HG02884 (cell line): ENCODE results near the gene MYCBP.
"Not testable (repeated sequence)": the region's sequence is repeated elsewhere in the genome, so short reads cannot be mapped to it uniquely, and the experiment has no call there.

Experiments used
- ATAC-seq: cut with Tn5 transposase; IDR thresholded peaks from one replicate; pipeline ENCODE4 v1.9.1; 2021; ENCODE audit warnings: mild to moderate bottlenecking, moderate library complexity; ENCODE audit not compliant: unreplicated experiment

MYCBP gene

GRCh38 chr1:38873027-38873969, at the start of gene MYCBP:
Gene MYCBP, minus strand, starts transcription at chr1:38873348. Its CDS starts 43 bp downstream, at chr1:38873305.
- ATAC-seq: peak; percentile 94

- ATAC-seq: no peak
These were observed 46.0 kb upstream of the MYCBP start for GRCh38 chr1:38919130-38919529.

GRCh38 chr1:38918568-38918967, 45.4 kb upstream of the MYCBP start:
- no peak for ATAC-seq

- no peak for ATAC-seq
These were observed 44.6 kb upstream of the MYCBP start for GRCh38 chr1:38917772-38918171.

GRCh38 chr1:38917337-38917736, 44.2 kb upstream of the MYCBP start:
- ATAC-seq: no peak

GRCh38 chr1:38915352-38915948, 42.3 kb upstream of the MYCBP start:
- ATAC-seq: no peak

GRCh38 chr1:38914908-38915307, 41.8 kb upstream of the MYCBP start:
- not testable (repeated sequence) for ATAC-seq

- no peak for ATAC-seq
These were observed 35.7 kb upstream of the MYCBP start for GRCh38 chr1:38908821-38909220.

GRCh38 chr1:38905985-38906384, 32.8 kb upstream of the MYCBP start:
- ATAC-seq: no peak

GRCh38 chr1:38899560-38899959, 26.4 kb upstream of the MYCBP start:
- no peak for ATAC-seq

GRCh38 chr1:38898653-38899230, 25.6 kb upstream of the MYCBP start:
- ATAC-seq: no peak

GRCh38 chr1:38896169-38896568, 23.0 kb upstream of the MYCBP start:
- no peak for ATAC-seq

- no peak for ATAC-seq
These were observed 19.8 kb upstream of the MYCBP start for GRCh38 chr1:38892976-38893375.

- ATAC-seq: no peak
These were observed 18.6 kb upstream of the MYCBP start for GRCh38 chr1:38891753-38892152.

GRCh38 chr1:38889589-38889988, 16.4 kb upstream of the MYCBP start:
- no peak for ATAC-seq

GRCh38 chr1:38888423-38889333, 15.5 kb upstream of the MYCBP start:
- ATAC-seq: no peak

- no peak for ATAC-seq
These were observed 11.9 kb upstream of the MYCBP start for GRCh38 chr1:38885092-38885491.

- no peak for ATAC-seq
These were observed 8.3 kb upstream of the MYCBP start, which contains the start of gene GJA9 for GRCh38 chr1:38881487-38881886. Gene GJA9, minus strand, starts transcription at chr1:38881587. Its CDS starts 5,489 bp downstream, at chr1:38876098.

GRCh38 chr1:38875811-38876210, 2.7 kb upstream of the MYCBP start:
- ATAC-seq: no peak

- no peak for ATAC-seq
These were observed 634 bp downstream of the MYCBP start for GRCh38 chr1:38872401-38873026.
